ENCODE measurements around the gene TENM4.
"Not testable (repeated sequence)": the region's sequence is repeated elsewhere in the genome, so short reads cannot be mapped to it uniquely, and the experiment has no call there.

TENM4 gene

GRCh38 chr11:78615724-78616123 is 825.1 kb downstream of the TENM4 start:
- H3K4me2 ChIP-seq (ENCODE audit: insufficient read depth, low read length, poor library complexity, severe bottlenecking) = no peak overlapping the region
- no peaks in the 10 kb centered on the region for H3K27me3 ChIP-seq (ENCODE audit: control insufficient read depth in 3 of 3, insufficient read depth in 3 of 3, low read depth in 1 of 3, low read length in 3 of 3)
- H3K9ac ChIP-seq (ENCODE audit: low read depth, low read length, poor library complexity) = no peak overlapping the region
- H3K79me1 ChIP-seq (ENCODE audit: low read depth, low read length) = no peaks in the 10 kb centered on the region
- H3K23ac ChIP-seq (ENCODE audit: low read depth, low read length, poor library complexity) = no peak overlapping the region
- no peaks in the 10 kb centered on the region for H3K4me1 ChIP-seq (ENCODE audit: control insufficient read depth in 2 of 2, insufficient read depth in 1 of 2, low read depth in 1 of 2, low read length in 2 of 2)
- H2BK12ac ChIP-seq (ENCODE audit: low read length) = no peak overlapping the region
- H4K91ac ChIP-seq (ENCODE audit: low read depth, low read length, poor library complexity) = no peak overlapping the region
- WGBS, 2 donors (ENCODE audit: extremely low coverage in 2 of 2, insufficient read length in 2 of 2, insufficient replicate concordance in 1 of 2) = no CpG with 5 or more reads among the region's 1 CpG
- peaks cover 1 to 2% of the 10 kb centered on the region in 2 donors for H3K9me3 ChIP-seq (replicated peaks in 1 of 2; ENCODE audit: control insufficient read depth in 2 of 2, insufficient read depth in 1 of 2, low read depth in 1 of 2, low read length in 2 of 2)
- H3K4me3 ChIP-seq (ENCODE audit: low read length in 2 of 2) = no peak overlapping the region
- H2BK120ac ChIP-seq (ENCODE audit: low read depth, low read length) = no peak overlapping the region
- no peak overlapping the region for H3K18ac ChIP-seq (ENCODE audit: low read length)
- H3K14ac ChIP-seq (ENCODE audit: low read length) = no peak overlapping the region
- DNase-seq (ENCODE audit: low spot score) = no peak
- no peaks in the 10 kb centered on the region for H3K36me3 ChIP-seq (replicated peaks in 1 of 2; ENCODE audit: control insufficient read depth in 2 of 2, insufficient read depth in 2 of 2, low read length in 2 of 2)
- H2BK5ac ChIP-seq (ENCODE audit: low read length) = no peak overlapping the region
- H2BK15ac ChIP-seq (ENCODE audit: low read length) = no peak overlapping the region
- no peak overlapping the region for H4K8ac ChIP-seq (ENCODE audit: low read depth, low read length)
- H2AK5ac ChIP-seq (ENCODE audit: low read depth, low read length) = no peak overlapping the region
- no peak overlapping the region for H2AFZ ChIP-seq (ENCODE audit: low read length)
- H3K27ac ChIP-seq (replicated peaks; ENCODE audit: low read length) = no peak overlapping the region
- H3K4ac ChIP-seq (ENCODE audit: low read length) = no peak overlapping the region

- Histone ChIP-seq H3K36me3 (replicated peaks in 1 of 2; ENCODE audit: control insufficient read depth in 2 of 2, insufficient read depth in 2 of 2, low read length in 2 of 2) (no peaks in the 10 kb centered on the region), H3K79me1 (ENCODE audit: low read depth, low read length) (no peaks in the 10 kb centered on the region)
- WGBS, 2 donors (ENCODE audit: extremely low coverage in 2 of 2, insufficient read length in 2 of 2, insufficient replicate concordance in 1 of 2) = no CpG with 5 or more reads among the region's 5 CpGs
These were observed 827.4 kb downstream of the TENM4 start for GRCh38 chr11:78613378-78613813.

GRCh38 chr11:78612721-78613377 is 828.0 kb downstream of the TENM4 start:
- Histone ChIP-seq H3K4me3 (ENCODE audit: low read length in 2 of 2) (no peak overlapping the region), H3K9me3 (replicated peaks in 1 of 2; ENCODE audit: control insufficient read depth in 2 of 2, insufficient read depth in 1 of 2, low read depth in 1 of 2, low read length in 2 of 2) (no peaks in the 10 kb centered on the region), H3K9ac (ENCODE audit: low read depth, low read length, poor library complexity) (no peak overlapping the region), H3K27ac (replicated peaks; ENCODE audit: low read length) (no peak overlapping the region), H2BK15ac (ENCODE audit: low read length) (no peak overlapping the region), H2BK12ac (ENCODE audit: low read length) (no peak overlapping the region), H3K14ac (ENCODE audit: low read length) (no peak overlapping the region), H2BK5ac (ENCODE audit: low read length) (no peak overlapping the region), H3K27me3 (ENCODE audit: control insufficient read depth in 3 of 3, insufficient read depth in 3 of 3, low read depth in 1 of 3, low read length in 3 of 3) (no peaks in the 10 kb centered on the region), H4K8ac (ENCODE audit: low read depth, low read length) (no peak overlapping the region), H3K4ac (ENCODE audit: low read length) (no peak overlapping the region), H3K36me3 (replicated peaks in 1 of 2; ENCODE audit: control insufficient read depth in 2 of 2, insufficient read depth in 2 of 2, low read length in 2 of 2) (no peaks in the 10 kb centered on the region), H3K4me2 (ENCODE audit: insufficient read depth, low read length, poor library complexity, severe bottlenecking) (no peak overlapping the region), H2BK120ac (ENCODE audit: low read depth, low read length) (no peak overlapping the region), H3K18ac (ENCODE audit: low read length) (no peak overlapping the region), H2AFZ (ENCODE audit: low read length) (no peak overlapping the region), H4K91ac (ENCODE audit: low read depth, low read length, poor library complexity) (no peak overlapping the region), H3K79me1 (ENCODE audit: low read depth, low read length) (no peaks in the 10 kb centered on the region), H2AK5ac (ENCODE audit: low read depth, low read length) (no peak overlapping the region), H3K4me1 (ENCODE audit: control insufficient read depth in 2 of 2, insufficient read depth in 1 of 2, low read depth in 1 of 2, low read length in 2 of 2) (peaks cover 0 to 1% of the 10 kb centered on the region in 2 donors), H3K23ac (ENCODE audit: low read depth, low read length, poor library complexity) (no peak overlapping the region)
- no CpG with 5 or more reads among the region's 4 CpGs for WGBS, 2 donors (ENCODE audit: extremely low coverage in 2 of 2, insufficient read length in 2 of 2, insufficient replicate concordance in 1 of 2)
- no peak for DNase-seq (ENCODE audit: low spot score)

More at GRCh38 chr11:78613378-78613813, 827.4 kb downstream of the TENM4 start:
- Histone ChIP-seq H4K91ac (ENCODE audit: low read depth, low read length, poor library complexity) (no peak overlapping the region), H3K4ac (ENCODE audit: low read length) (no peak overlapping the region), H2BK12ac (ENCODE audit: low read length) (no peak overlapping the region), H3K4me3 (ENCODE audit: low read length in 2 of 2) (no peak overlapping the region), H3K9ac (ENCODE audit: low read depth, low read length, poor library complexity) (no peak overlapping the region), H3K27ac (replicated peaks; ENCODE audit: low read length) (no peak overlapping the region), H3K27me3 (ENCODE audit: control insufficient read depth in 3 of 3, insufficient read depth in 3 of 3, low read depth in 1 of 3, low read length in 3 of 3) (no peaks in the 10 kb centered on the region), H3K23ac (ENCODE audit: low read depth, low read length, poor library complexity) (no peak overlapping the region), H2AK5ac (ENCODE audit: low read depth, low read length) (no peak overlapping the region), H2BK5ac (ENCODE audit: low read length) (no peak overlapping the region), H3K4me2 (ENCODE audit: insufficient read depth, low read length, poor library complexity, severe bottlenecking) (no peak overlapping the region), H3K9me3 (replicated peaks in 1 of 2; ENCODE audit: control insufficient read depth in 2 of 2, insufficient read depth in 1 of 2, low read depth in 1 of 2, low read length in 2 of 2) (no peaks in the 10 kb centered on the region), H2BK120ac (ENCODE audit: low read depth, low read length) (no peak overlapping the region), H4K8ac (ENCODE audit: low read depth, low read length) (no peak overlapping the region), H2BK15ac (ENCODE audit: low read length) (no peak overlapping the region), H3K14ac (ENCODE audit: low read length) (no peak overlapping the region), H2AFZ (ENCODE audit: low read length) (no peak overlapping the region), H3K18ac (ENCODE audit: low read length) (no peak overlapping the region), H3K4me1 (ENCODE audit: control insufficient read depth in 2 of 2, insufficient read depth in 1 of 2, low read depth in 1 of 2, low read length in 2 of 2) (peaks cover 0 to 1% of the 10 kb centered on the region in 2 donors)
- no peak for DNase-seq (ENCODE audit: low spot score)

GRCh38 chr11:78609321-78609720 is 831.5 kb downstream of the TENM4 start:
- H3K4me2 ChIP-seq (ENCODE audit: insufficient read depth, low read length, poor library complexity, severe bottlenecking); H3K9ac ChIP-seq (ENCODE audit: low read depth, low read length, poor library complexity); H2BK12ac ChIP-seq (ENCODE audit: low read length); H4K8ac ChIP-seq (ENCODE audit: low read depth, low read length); H2BK15ac ChIP-seq (ENCODE audit: low read length); H2AK5ac ChIP-seq (ENCODE audit: low read depth, low read length); H3K4ac ChIP-seq (ENCODE audit: low read length); H3K9me3 ChIP-seq (replicated peaks in 1 of 2; ENCODE audit: control insufficient read depth in 2 of 2, insufficient read depth in 1 of 2, low read depth in 1 of 2, low read length in 2 of 2); H3K36me3 ChIP-seq (replicated peaks in 1 of 2; ENCODE audit: control insufficient read depth in 2 of 2, insufficient read depth in 2 of 2, low read length in 2 of 2); H3K4me1 ChIP-seq (ENCODE audit: control insufficient read depth in 2 of 2, insufficient read depth in 1 of 2, low read depth in 1 of 2, low read length in 2 of 2); DNase-seq (ENCODE audit: low spot score); H3K23ac ChIP-seq (ENCODE audit: low read depth, low read length, poor library complexity); H3K14ac ChIP-seq (ENCODE audit: low read length); H3K27me3 ChIP-seq (ENCODE audit: control insufficient read depth in 3 of 3, insufficient read depth in 3 of 3, low read depth in 1 of 3, low read length in 3 of 3); H2BK120ac ChIP-seq (ENCODE audit: low read depth, low read length); H3K18ac ChIP-seq (ENCODE audit: low read length); H2AFZ ChIP-seq (ENCODE audit: low read length); H3K4me3 ChIP-seq (ENCODE audit: low read length in 2 of 2); H2BK5ac ChIP-seq (ENCODE audit: low read length); H3K27ac ChIP-seq (replicated peaks; ENCODE audit: low read length); H4K91ac ChIP-seq (ENCODE audit: low read depth, low read length, poor library complexity); H3K79me1 ChIP-seq (ENCODE audit: low read depth, low read length): not testable (repeated sequence)
- WGBS, 2 donors (ENCODE audit: extremely low coverage in 2 of 2, insufficient read length in 2 of 2, insufficient replicate concordance in 1 of 2) = no CpG with 5 or more reads among the region's 5 CpGs
